ENCODE results near the gene UBXN11.

DNA sequence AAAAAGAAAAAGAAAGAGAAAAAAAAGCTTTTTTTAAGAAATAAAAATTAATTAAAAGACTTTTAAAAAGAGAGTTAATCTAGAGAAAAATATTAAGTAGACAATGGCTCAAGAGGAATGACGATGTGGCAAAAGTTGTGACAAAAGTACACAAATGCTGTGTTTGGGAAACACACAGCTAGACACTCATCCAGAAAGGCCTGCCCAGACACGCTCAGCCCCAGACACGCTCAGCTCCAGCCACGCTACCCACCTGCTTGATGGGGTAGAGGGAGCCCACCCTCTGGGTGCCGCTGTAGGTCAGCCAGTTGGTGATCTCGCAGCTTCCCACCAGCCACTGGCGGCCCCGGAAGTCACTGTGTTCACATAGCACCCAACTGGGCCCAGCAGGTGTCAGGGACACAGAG, 21.5 kb upstream of the UBXN11 start:
- TF ChIP-seq, protein P1, sequence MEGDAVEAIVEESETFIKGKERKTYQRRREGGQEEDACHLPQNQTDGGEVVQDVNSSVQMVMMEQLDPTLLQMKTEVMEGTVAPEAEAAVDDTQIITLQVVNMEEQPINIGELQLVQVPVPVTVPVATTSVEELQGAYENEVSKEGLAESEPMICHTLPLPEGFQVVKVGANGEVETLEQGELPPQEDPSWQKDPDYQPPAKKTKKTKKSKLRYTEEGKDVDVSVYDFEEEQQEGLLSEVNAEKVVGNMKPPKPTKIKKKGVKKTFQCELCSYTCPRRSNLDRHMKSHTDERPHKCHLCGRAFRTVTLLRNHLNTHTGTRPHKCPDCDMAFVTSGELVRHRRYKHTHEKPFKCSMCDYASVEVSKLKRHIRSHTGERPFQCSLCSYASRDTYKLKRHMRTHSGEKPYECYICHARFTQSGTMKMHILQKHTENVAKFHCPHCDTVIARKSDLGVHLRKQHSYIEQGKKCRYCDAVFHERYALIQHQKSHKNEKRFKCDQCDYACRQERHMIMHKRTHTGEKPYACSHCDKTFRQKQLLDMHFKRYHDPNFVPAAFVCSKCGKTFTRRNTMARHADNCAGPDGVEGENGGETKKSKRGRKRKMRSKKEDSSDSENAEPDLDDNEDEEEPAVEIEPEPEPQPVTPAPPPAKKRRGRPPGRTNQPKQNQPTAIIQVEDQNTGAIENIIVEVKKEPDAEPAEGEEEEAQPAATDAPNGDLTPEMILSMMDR (IDR thresholded peaks at IDR 0.05) = no peak
- no peak for TF ChIP-seq EZH2 (IDR thresholded peaks at IDR 0.05; ENCODE audit: borderline replicate concordance, insufficient read depth, low read depth, low read length, poor library complexity, severe bottlenecking)
